Heart right ventricle (tissue), 16 donors: ENCODE results near the gene DENND1C. TPM values are rescaled to one million over a fixed set of nuclear protein-coding genes. Genes with fewer than 3 reads are reported as not detected.

Source experiments
- ATAC-seq, 8 donors: fragments of 200-7000 bp; cut with Tn5 transposase; one replicate each; pipeline ENCODE4 v1.9.1; 2020; ENCODE audit warnings: mild to moderate bottlenecking in 8 of 8, moderate library complexity in 8 of 8, moderate number of reproducible peaks in 1 of 8
- DNase-seq, 2 donors: peaks; one replicate each; pipeline ENCODE4 v3.0.0-alpha.2; 2020
- H3K27ac ChIP-seq, 10 donors: fragments of 200-600 bp; sonication (generic) in 2 of 10; one replicate each; pipeline versions ENCODE4 v1.5.0 to v1.8.0; 2020 to 2022; ENCODE audit warnings: mild to moderate bottlenecking in 3 of 10
- H3K27me3 ChIP-seq, 7 donors: fragments of 200-600 bp; one replicate each; pipeline ENCODE4 v1.8.0; 2021 to 2022; ENCODE audit warnings: mild to moderate bottlenecking in 2 of 7
- H3K36me3 ChIP-seq, 9 donors: fragments of 200-600 bp; sonication (generic) in 1 of 9; one replicate each; pipeline versions ENCODE4 v1.5.0 to v1.8.0; 2020 to 2022; ENCODE audit warnings: mild to moderate bottlenecking in 2 of 9
- H3K4me1 ChIP-seq, 9 donors: fragments of 200-600 bp; sonication (generic) in 1 of 9; one replicate each; pipeline versions ENCODE4 v1.5.0 to v1.8.0; 2020 to 2022; ENCODE audit warnings: mild to moderate bottlenecking in 4 of 9
- H3K4me3 ChIP-seq, 10 donors: fragments of 200-600 bp; sonication (generic) in 2 of 10; one replicate each; pipeline versions ENCODE4 v1.5.0 to v1.8.0; 2020 to 2022; ENCODE audit warnings: mild to moderate bottlenecking in 7 of 10, moderate library complexity in 2 of 10
- H3K9me3 ChIP-seq, 11 donors: fragments of 200-600 bp in 10 of 11; sonication (generic) in 2 of 11; one replicate each; pipeline versions ENCODE4 v1.5.0 to v1.8.0; 2013 to 2022; ENCODE audit warnings: mild to moderate bottlenecking in 2 of 11, control low read depth in 1 of 11, moderate library complexity in 1 of 11
- CTCF ChIP-seq, 9 donors: fragments of 200-600 bp; sonication (generic) in 2 of 9; IDR thresholded peaks; one replicate each; pipeline versions ENCODE4 v1.5.0 to v1.8.0; 2021 to 2022; ENCODE audit warnings: antibody characterized with exemption in 9 of 9, mild to moderate bottlenecking in 5 of 9, moderate library complexity in 1 of 9
- WGBS, 2 donors: extraction: QIAGEN DNeasy Blood & Tissue Kit; methylation state at CpG; one replicate each; pipeline ENCODE4 v1.1.7; 2013; ENCODE audit warnings: inconsistent platforms in 1 of 2; 5-methylcytosine and 5-hydroxymethylcytosine counted together
- intact Hi-C, 10 donors: fragments of 100-400 bp; cut with DNase I; formaldehyde crosslinking; loops; one replicate each; pipeline versions ENCODE4 v1.11.1 to v1.14.2; 2022
- polyA plus RNA-seq, 2 donors: library from polyadenylated mRNA; stranded (reverse); fragments of 200-250 nt; gene quantifications; one replicate each; pipeline ENCODE4 v1.2.3, GENCODE V29; 2013
- total RNA-seq, 10 donors: library from RNA; stranded (reverse); fragmentation: NEBNext Ultra II Directional in 3 of 10; extraction: Animal tissue kit (Norgen Biotek cat#: 25700) in 3 of 10; gene quantifications; one replicate each; pipeline versions ENCODE4 v1.2.1 to v1.2.4, GENCODE V29; 2021 to 2023
- donor health status: Arrhythmogenic right ventricular cardiomyopathy.
- donor health status: ischemic (EF 13 %, LVEDD 7.1; RV severe dilation, severe dysfunction).
- donor health status: healthy with polysubstance abuse.
- donor health status: DM: no; HTN: yes; CAD: no.
- donor health status: DM: no; HTN: no; CAD: no.
- donor health status: ischemic (EF 25% LVEDD 6.9; RV normal size, moderate dysfunction).
- donor health status: ischemic (EF 25% LVEDD 5.7; RV mildly dilated, moderate dysfunction).
- donor health status: healthy.
- donor health status: DM: yes; HTN: yes; CAD: no.
- donor health status: Ischemic cardiomyopathy.
- donor health status: ischemic (EF 35%, LVEDD 5.7; RV mildly dilated, moderate dysfunction).
- donor health status: nonischemic (EF 11% LVEDD 7.7; RV severe dilation, severe dysfunction).
- donor health status: DM: yes; HTN: yes; CAD: no.
- donor health status: PGD.
- donor health status: ischemic (EF 29% LVEDD 5.4; RV normal size, mild dysfunction).
- donor health status: nonischemic (EF 23%, LVEDD 6.1; RV moderate dilation, normal function).

The DENND1C gene
- total and polyA plus RNA-seq, 12 donors = 0.09 to 4.0 (median 0.69) TPM

GRCh38 chr19:6425732-6426620 lies 55.6 kb downstream of the DENND1C start:
- Histone ChIP-seq H3K27me3 (no peaks in the 10 kb centered on the region), H3K36me3 (peaks cover 0 to 15% (median 0%) of the 10 kb centered on the region in 9 donors), H3K4me1 (peaks cover 10 to 34% (median 29%) of the 10 kb centered on the region in 9 donors), H3K9me3 (no peaks in the 10 kb centered on the region), H3K4me3 (peak overlapping the region in 9 of 10 donors; percentile 1 to 90 (median 30)), H3K27ac (peak overlapping the region; percentile 32 to 94 (median 80))
- intact Hi-C loops = loop anchor here in 3 of 10 donors (1.0 to 10.0 kb wide), 4 partner anchors 33 to 53 kb away; partner anchors contain the start of genes ALKBH7 (in 3 of the 3), GTF2F1 (in 1 of the 3) and PSPN (in 1 of the 3)
- TF ChIP-seq CTCF (IDR thresholded peaks at IDR 0.05) = peak in 2 of 9 donors; percentile 7 to 13
- ATAC-seq (no peak), DNase-seq (no peak)
- 89 to 92% methylated on average over 20 to 21 of the region's 21 CpGs for WGBS, 2 donors

GRCh38 chr19:6424939-6425731 lies 56.5 kb downstream of the DENND1C start:
- H3K4me3 ChIP-seq = peak overlapping the region in 9 of 10 donors; percentile 1 to 90 (median 39)
- DNase-seq (peak; percentile 99 to 100), ATAC-seq (peak; percentile 92 to 96 (median 96))
- no peaks in the 10 kb centered on the region for H3K27me3 ChIP-seq
- H3K36me3 ChIP-seq = peaks cover 0 to 23% (median 2%) of the 10 kb centered on the region in 9 donors
- peak in 1 of 9 donors; percentile 10 for TF ChIP-seq CTCF (IDR thresholded peaks at IDR 0.05)
- H3K4me1 ChIP-seq = peaks cover 10 to 40% (median 29%) of the 10 kb centered on the region in 9 donors
- 5 to 6% methylated on average over 43 of the region's 43 CpGs for WGBS, 2 donors
- peak overlapping the region; percentile 32 to 94 (median 80) for H3K27ac ChIP-seq
- intact Hi-C loops = loop anchor here in 4 of 10 donors (1.0 to 10.0 kb wide), 4 partner anchors 32 to 52 kb away; partner anchors contain the start of genes ALKBH7 (in 3 of the 4), GTF2F1 (in 2 of the 4) and PSPN (in 1 of the 4)
- H3K9me3 ChIP-seq = no peaks in the 10 kb centered on the region

GRCh38 chr19:6424195-6424938 lies 57.2 kb downstream of the DENND1C start, which contains the start of gene KHSRP:
TSS of gene KHSRP (minus strand) at chr19:6424811. CDS start at chr19:6424701, 110 bp downstream.
- Histone ChIP-seq H3K9me3 (no peaks in the 10 kb centered on the region), H3K27me3 (no peaks in the 10 kb centered on the region), H3K36me3 (peaks cover 0 to 31% (median 10%) of the 10 kb centered on the region in 9 donors), H3K4me1 (peaks cover 10 to 47% (median 29%) of the 10 kb centered on the region in 9 donors), H3K4me3 (peak within 1 kb of the TSS; percentile 61 to 92 (median 86)), H3K27ac (peak within 1 kb of the TSS; percentile 32 to 94 (median 82))
- TF ChIP-seq CTCF (IDR thresholded peaks at IDR 0.05) = no peak
- ATAC-seq (no peak), DNase-seq (peak in 1 of 2 donors; percentile 34)
- intact Hi-C loops = loop anchor here in 4 of 10 donors (1.0 to 10.0 kb wide), 4 partner anchors 31 to 52 kb away; partner anchors contain the start of genes ALKBH7 (in 3 of the 4), GTF2F1 (in 1 of the 4) and PSPN (in 1 of the 4)
- WGBS, 2 donors = 0 to 1% methylated on average over 60 to 111 of the region's 114 CpGs
